Measurements from ENCODE around the gene ANKS1B.

The ANKS1B gene

DNA sequence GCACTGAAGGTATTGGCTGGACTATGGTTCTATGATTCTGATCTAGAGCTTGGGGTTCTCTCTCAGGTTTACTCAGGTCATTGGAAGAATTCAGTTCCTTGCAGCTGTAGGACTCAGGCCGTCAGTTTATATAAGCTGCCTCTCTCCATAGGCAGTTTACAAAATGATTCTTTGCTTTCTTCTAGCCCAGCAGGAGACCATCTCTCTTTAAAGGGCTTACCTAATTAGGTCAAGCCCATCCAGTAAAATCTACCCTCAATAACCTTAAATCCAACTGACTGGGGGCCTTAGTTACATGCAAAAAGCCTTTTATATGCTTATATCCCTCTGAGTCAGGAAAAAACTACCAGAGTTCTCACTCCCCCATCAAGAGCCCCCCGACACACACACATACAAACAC, 417.7 kb downstream of the ANKS1B start:
- H3K4me1 ChIP-seq (ENCODE audit: control insufficient read depth, insufficient read depth, low read length), result no peaks in the 10 kb centered on the region
- no peaks in the 10 kb centered on the region for H3K36me3 ChIP-seq (ENCODE audit: control insufficient read depth in 2 of 2, insufficient read depth in 1 of 2, low read length in 2 of 2)
- TF ChIP-seq ZFP69B (tag by site-specific recombination; IDR thresholded peaks at IDR 0.05) (no peak), YY1 (tag by site-specific recombination; IDR thresholded peaks at IDR 0.05) (no peak)
- H3K9me3 ChIP-seq (ENCODE audit: control insufficient read depth, insufficient read depth, low read depth, low read length), result no peaks in the 10 kb centered on the region
- POLR2A ChIA-PET, result no interaction called here
- H3K27ac ChIP-seq (ENCODE audit: extremely low read depth, low read depth, low read length), result no peak overlapping the region
- CTCF ChIA-PET, result interaction anchor here (0.7 kb wide), 1 partner anchor 65 kb away, joined by 3 read pairs; no protein-coding TSS in a partner anchor
- no peak overlapping the region for H3K4me3 ChIP-seq (ENCODE audit: low read depth, low read length)

DNA sequence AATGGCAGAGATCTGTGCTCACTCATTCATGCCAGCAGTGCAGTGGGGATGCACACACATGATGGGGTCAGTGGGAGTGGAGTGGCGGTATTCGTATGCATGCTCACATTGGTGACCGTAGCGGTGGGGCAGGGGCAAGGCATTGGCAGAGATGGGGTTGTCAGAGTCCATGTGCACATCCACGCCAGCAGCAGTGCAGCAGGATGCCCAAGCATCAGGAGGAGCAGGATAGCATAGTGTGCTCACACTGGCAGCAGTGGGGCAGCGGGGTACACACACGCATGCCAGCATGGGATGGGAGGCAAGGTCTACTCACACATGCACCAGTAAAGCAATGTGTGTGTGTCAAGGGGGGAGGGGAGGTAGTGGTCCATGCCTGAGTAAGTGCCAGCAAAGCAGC, 426.6 kb downstream of the ANKS1B start:
- Histone ChIP-seq H3K4me1 (ENCODE audit: control insufficient read depth, insufficient read depth, low read length) (no peaks in the 10 kb centered on the region), H3K27ac (ENCODE audit: extremely low read depth, low read depth, low read length) (no peak overlapping the region), H3K4me3 (ENCODE audit: low read depth, low read length) (no peak overlapping the region), H3K9me3 (ENCODE audit: control insufficient read depth, insufficient read depth, low read depth, low read length) (no peaks in the 10 kb centered on the region), H3K36me3 (ENCODE audit: control insufficient read depth in 2 of 2, insufficient read depth in 1 of 2, low read length in 2 of 2) (no peaks in the 10 kb centered on the region)
- CTCF ChIA-PET, result no interaction called here
- POLR2A ChIA-PET, result no interaction called here
- no peak for TF ChIP-seq ZNF174 (tag by site-specific recombination; IDR thresholded peaks at IDR 0.05)
- TF ChIP-seq PATZ1 (tag by site-specific recombination; IDR thresholded peaks at IDR 0.05), result no peak
- no peak for TF ChIP-seq HOXC10 (CRISPR knock-in tag; IDR thresholded peaks at IDR 0.05)
- no peak for TF ChIP-seq MEIS1 (CRISPR knock-in tag; IDR thresholded peaks at IDR 0.05; ENCODE audit: borderline replicate concordance)
- TF ChIP-seq ZNF664 (tag by site-specific recombination; IDR thresholded peaks at IDR 0.05), result no peak
- no peak for TF ChIP-seq ZNF26 (tag by site-specific recombination; IDR thresholded peaks at IDR 0.05)

DNA sequence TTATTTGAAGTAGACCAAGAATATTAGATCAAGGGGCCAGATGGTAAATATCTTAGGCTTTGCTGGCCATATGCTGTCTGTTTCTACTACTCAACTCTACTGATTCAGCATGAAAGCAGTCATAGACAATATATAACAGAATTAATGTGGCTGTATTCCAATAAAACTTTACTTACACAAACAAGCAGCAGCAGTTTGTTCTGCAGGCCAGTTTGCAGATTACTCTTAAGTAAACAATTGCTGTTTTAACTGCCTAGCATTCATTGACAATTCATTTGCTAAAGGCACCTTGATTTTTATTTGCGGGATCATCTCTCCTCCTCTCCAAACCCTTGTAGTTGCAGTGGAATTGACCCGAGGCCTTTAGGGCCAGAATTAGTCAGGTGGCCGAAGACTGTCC, 431.3 kb downstream of the ANKS1B start:
- Histone ChIP-seq H3K9me3 (ENCODE audit: control insufficient read depth, insufficient read depth, low read depth, low read length) (no peaks in the 10 kb centered on the region), H3K4me3 (ENCODE audit: low read depth, low read length) (no peak overlapping the region), H3K4me1 (ENCODE audit: control insufficient read depth, insufficient read depth, low read length) (no peaks in the 10 kb centered on the region), H3K36me3 (ENCODE audit: control insufficient read depth in 2 of 2, insufficient read depth in 1 of 2, low read length in 2 of 2) (no peaks in the 10 kb centered on the region), H3K27ac (ENCODE audit: extremely low read depth, low read depth, low read length) (no peak overlapping the region)
- ChIA-PET CTCF (no interaction called here), POLR2A (no interaction called here)
- TF ChIP-seq ZEB2 (tag by site-specific recombination; IDR thresholded peaks at IDR 0.05), result no peak
- TF ChIP-seq ZNF221 (tag by site-specific recombination; IDR thresholded peaks at IDR 0.05; ENCODE audit: borderline replicate concordance), result no peak
- TF ChIP-seq, protein P1, sequence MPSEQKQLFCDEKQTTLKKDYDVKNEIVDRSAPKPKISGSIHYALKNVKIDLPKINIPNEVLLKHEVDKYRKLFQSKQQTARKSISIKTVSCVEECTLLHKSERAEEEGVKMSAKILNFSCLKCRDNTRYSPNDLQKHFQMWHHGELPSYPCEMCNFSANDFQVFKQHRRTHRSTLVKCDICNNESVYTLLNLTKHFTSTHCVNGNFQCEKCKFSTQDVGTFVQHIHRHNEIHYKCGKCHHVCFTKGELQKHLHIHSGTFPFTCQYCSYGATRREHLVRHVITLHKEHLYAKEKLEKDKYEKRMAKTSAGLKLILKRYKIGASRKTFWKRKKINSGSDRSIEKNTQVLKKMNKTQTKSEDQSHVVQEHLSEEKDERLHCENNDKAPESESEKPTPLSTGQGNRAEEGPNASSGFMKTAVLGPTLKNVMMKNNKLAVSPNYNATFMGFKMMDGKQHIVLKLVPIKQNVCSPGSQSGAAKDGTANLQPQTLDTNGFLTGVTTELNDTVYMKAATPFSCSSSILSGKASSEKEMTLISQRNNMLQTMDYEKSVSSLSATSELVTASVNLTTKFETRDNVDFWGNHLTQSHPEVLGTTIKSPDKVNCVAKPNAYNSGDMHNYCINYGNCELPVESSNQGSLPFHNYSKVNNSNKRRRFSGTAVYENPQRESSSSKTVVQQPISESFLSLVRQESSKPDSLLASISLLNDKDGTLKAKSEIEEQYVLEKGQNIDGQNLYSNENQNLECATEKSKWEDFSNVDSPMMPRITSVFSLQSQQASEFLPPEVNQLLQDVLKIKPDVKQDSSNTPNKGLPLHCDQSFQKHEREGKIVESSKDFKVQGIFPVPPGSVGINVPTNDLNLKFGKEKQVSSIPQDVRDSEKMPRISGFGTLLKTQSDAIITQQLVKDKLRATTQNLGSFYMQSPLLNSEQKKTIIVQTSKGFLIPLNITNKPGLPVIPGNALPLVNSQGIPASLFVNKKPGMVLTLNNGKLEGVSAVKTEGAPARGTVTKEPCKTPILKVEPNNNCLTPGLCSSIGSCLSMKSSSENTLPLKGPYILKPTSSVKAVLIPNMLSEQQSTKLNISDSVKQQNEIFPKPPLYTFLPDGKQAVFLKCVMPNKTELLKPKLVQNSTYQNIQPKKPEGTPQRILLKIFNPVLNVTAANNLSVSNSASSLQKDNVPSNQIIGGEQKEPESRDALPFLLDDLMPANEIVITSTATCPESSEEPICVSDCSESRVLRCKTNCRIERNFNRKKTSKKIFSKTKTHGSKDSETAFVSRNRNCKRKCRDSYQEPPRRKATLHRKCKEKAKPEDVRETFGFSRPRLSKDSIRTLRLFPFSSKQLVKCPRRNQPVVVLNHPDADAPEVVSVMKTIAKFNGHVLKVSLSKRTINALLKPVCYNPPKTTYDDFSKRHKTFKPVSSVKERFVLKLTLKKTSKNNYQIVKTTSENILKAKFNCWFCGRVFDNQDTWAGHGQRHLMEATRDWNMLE (tag by site-specific recombination; conservative IDR thresholded peaks at IDR 0.05; ENCODE audit: low read depth), result no peak
- TF ChIP-seq ZNF777 (tag by site-specific recombination; IDR thresholded peaks at IDR 0.05; ENCODE audit: borderline replicate concordance), result no peak
- TF ChIP-seq MYNN (tag by site-specific recombination; IDR thresholded peaks at IDR 0.05; ENCODE audit: borderline replicate concordance), result no peak
- no peak for TF ChIP-seq RBAK (tag by site-specific recombination; IDR thresholded peaks at IDR 0.05)
- TF ChIP-seq GLI4 (tag by site-specific recombination; IDR thresholded peaks at IDR 0.05), result no peak
- no peak for TF ChIP-seq BCL11B (tag by site-specific recombination; IDR thresholded peaks at IDR 0.05; ENCODE audit: low read depth)
- TF ChIP-seq ZNF626 (tag by site-specific recombination; IDR thresholded peaks at IDR 0.05), result no peak
- TF ChIP-seq, protein P2, sequence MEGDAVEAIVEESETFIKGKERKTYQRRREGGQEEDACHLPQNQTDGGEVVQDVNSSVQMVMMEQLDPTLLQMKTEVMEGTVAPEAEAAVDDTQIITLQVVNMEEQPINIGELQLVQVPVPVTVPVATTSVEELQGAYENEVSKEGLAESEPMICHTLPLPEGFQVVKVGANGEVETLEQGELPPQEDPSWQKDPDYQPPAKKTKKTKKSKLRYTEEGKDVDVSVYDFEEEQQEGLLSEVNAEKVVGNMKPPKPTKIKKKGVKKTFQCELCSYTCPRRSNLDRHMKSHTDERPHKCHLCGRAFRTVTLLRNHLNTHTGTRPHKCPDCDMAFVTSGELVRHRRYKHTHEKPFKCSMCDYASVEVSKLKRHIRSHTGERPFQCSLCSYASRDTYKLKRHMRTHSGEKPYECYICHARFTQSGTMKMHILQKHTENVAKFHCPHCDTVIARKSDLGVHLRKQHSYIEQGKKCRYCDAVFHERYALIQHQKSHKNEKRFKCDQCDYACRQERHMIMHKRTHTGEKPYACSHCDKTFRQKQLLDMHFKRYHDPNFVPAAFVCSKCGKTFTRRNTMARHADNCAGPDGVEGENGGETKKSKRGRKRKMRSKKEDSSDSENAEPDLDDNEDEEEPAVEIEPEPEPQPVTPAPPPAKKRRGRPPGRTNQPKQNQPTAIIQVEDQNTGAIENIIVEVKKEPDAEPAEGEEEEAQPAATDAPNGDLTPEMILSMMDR (tag by site-specific recombination; IDR thresholded peaks at IDR 0.05), result no peak
- no peak for TF ChIP-seq ZNF561 (tag by site-specific recombination; IDR thresholded peaks at IDR 0.05; ENCODE audit: borderline replicate concordance)
- no peak for TF ChIP-seq ZNF266 (tag by site-specific recombination; IDR thresholded peaks at IDR 0.05; ENCODE audit: low read depth)
- no peak for TF ChIP-seq ZNF660 (tag by site-specific recombination; IDR thresholded peaks at IDR 0.05)
- no peak for TF ChIP-seq ZNF302 (tag by site-specific recombination; IDR thresholded peaks at IDR 0.05; ENCODE audit: low read depth)
- TF ChIP-seq EGR2 (tag by site-specific recombination; IDR thresholded peaks at IDR 0.05; ENCODE audit: low read depth), result no peak
- no peak for TF ChIP-seq ZNF24 (tag by site-specific recombination; IDR thresholded peaks at IDR 0.05)

All from HEK293 (cell line).